ENCODE results near the gene SYT13.

Gene SYT13

GRCh38 chr11:45210846-45211245 lies 75.3 kb downstream of the SYT13 start:
- Histone ChIP-seq H3K36me3 (replicated peaks) (no peaks in the 10 kb centered on the region), H3K27me3 (ENCODE audit: low read depth) (no peaks in the 10 kb centered on the region), H3K4me3 (no peak overlapping the region), H3K9me3 (no peaks in the 10 kb centered on the region), H3K4me1 (peaks cover 7% of the 10 kb centered on the region)
- in situ Hi-C loops (cut with MboI; ENCODE audit: low sequenced_read_pairs), result no loop called here
- no peak for DNase-seq (ENCODE audit: low spot score in 2 of 2)

- in situ Hi-C loops (cut with MboI; ENCODE audit: low sequenced_read_pairs), result no loop called here
Measured at GRCh38 chr11:45209891-45210699, 76.0 kb downstream of the SYT13 start.

GRCh38 chr11:45209000-45209879 lies 76.9 kb downstream of the SYT13 start:
- H3K4me1 ChIP-seq, result peaks cover 7% of the 10 kb centered on the region
- no peaks in the 10 kb centered on the region for H3K36me3 ChIP-seq (replicated peaks)
- no peak for DNase-seq (ENCODE audit: low spot score in 2 of 2)
- H3K4me3 ChIP-seq, result no peak overlapping the region
- H3K27me3 ChIP-seq (ENCODE audit: low read depth), result no peaks in the 10 kb centered on the region
- in situ Hi-C loops (cut with MboI; ENCODE audit: low sequenced_read_pairs), result no loop called here
- no peaks in the 10 kb centered on the region for H3K9me3 ChIP-seq

More at GRCh38 chr11:45209891-45210699, 76.0 kb downstream of the SYT13 start:
- H3K36me3 ChIP-seq (replicated peaks), result no peaks in the 10 kb centered on the region
- peaks cover 7% of the 10 kb centered on the region for H3K4me1 ChIP-seq
- H3K9me3 ChIP-seq, result no peaks in the 10 kb centered on the region
- no peak for DNase-seq (ENCODE audit: low spot score in 2 of 2)
- no peaks in the 10 kb centered on the region for H3K27me3 ChIP-seq (ENCODE audit: low read depth)
- no peak overlapping the region for H3K4me3 ChIP-seq

- Histone ChIP-seq H3K4me1 (peaks cover 7% of the 10 kb centered on the region), H3K36me3 (replicated peaks) (no peaks in the 10 kb centered on the region), H3K4me3 (no peak overlapping the region), H3K9me3 (no peaks in the 10 kb centered on the region), H3K27me3 (ENCODE audit: low read depth) (no peaks in the 10 kb centered on the region)
- DNase-seq (ENCODE audit: low spot score in 2 of 2), result peak; percentile 55 to 63
- in situ Hi-C loops (cut with MboI; ENCODE audit: low sequenced_read_pairs), result no loop called here
Measured at GRCh38 chr11:45208135-45208534, 78.0 kb downstream of the SYT13 start.

GRCh38 chr11:45205978-45206377 lies 80.2 kb downstream of the SYT13 start:
- Histone ChIP-seq H3K4me1 (peaks cover 7% of the 10 kb centered on the region), H3K27me3 (ENCODE audit: low read depth) (no peaks in the 10 kb centered on the region), H3K4me3 (no peak overlapping the region), H3K9me3 (no peaks in the 10 kb centered on the region), H3K36me3 (replicated peaks) (no peaks in the 10 kb centered on the region)
- in situ Hi-C loops (cut with MboI; ENCODE audit: low sequenced_read_pairs), result no loop called here
- no peak for DNase-seq (ENCODE audit: low spot score in 2 of 2)

GRCh38 chr11:45204761-45205160 lies 81.4 kb downstream of the SYT13 start:
- DNase-seq (ENCODE audit: low spot score in 2 of 2), result no peak
- Histone ChIP-seq H3K9me3 (no peaks in the 10 kb centered on the region), H3K27me3 (ENCODE audit: low read depth) (no peaks in the 10 kb centered on the region)

GRCh38 chr11:45193695-45194094 lies 92.4 kb downstream of the SYT13 start:
- no peaks in the 10 kb centered on the region for H3K4me1 ChIP-seq
- H3K4me3 ChIP-seq, result no peak overlapping the region
- no peaks in the 10 kb centered on the region for H3K9me3 ChIP-seq
- no peaks in the 10 kb centered on the region for H3K36me3 ChIP-seq (replicated peaks)
- no peaks in the 10 kb centered on the region for H3K27me3 ChIP-seq (ENCODE audit: low read depth)
- no peak for DNase-seq (ENCODE audit: low spot score in 2 of 2)
- in situ Hi-C loops (cut with MboI; ENCODE audit: low sequenced_read_pairs), result no loop called here

More at GRCh38 chr11:45204761-45205160, 81.4 kb downstream of the SYT13 start:
- Histone ChIP-seq H3K36me3 (replicated peaks) (no peaks in the 10 kb centered on the region), H3K4me1 (peaks cover 7% of the 10 kb centered on the region), H3K4me3 (no peak overlapping the region)
- in situ Hi-C loops (cut with MboI; ENCODE audit: low sequenced_read_pairs), result no loop called here
